ENCODE measurements around the gene FOXR1. TPM values are rescaled to one million over a fixed set of nuclear protein-coding genes. Genes with fewer than 3 reads are reported as not detected.

FOXR1 gene
- polyA plus RNA-seq, 1 donor from 2014 or later = not detected

DNA sequence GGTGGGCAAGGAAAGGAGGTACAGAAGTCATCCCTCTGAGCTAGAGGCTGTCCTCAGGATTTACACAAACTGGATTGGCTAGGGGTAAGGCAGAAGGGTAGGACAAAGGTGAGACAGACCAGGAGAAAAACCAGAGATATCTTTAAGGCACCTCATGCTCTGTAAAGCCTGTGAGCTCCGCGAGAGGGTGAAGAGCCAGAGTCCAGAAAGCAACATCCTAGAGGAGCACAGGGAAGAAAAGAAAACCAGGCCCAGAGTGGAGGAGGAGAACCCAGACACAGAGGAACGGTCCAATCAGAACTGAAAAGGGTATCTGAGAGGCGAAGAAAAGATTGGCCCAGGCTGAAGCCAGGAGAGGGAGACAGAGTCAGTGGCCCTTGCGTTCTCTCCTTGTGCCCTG is 54.0 kb downstream of the FOXR1 start:
- no peak overlapping the region for H3K4me2 ChIP-seq (ENCODE audit: low read length)
- H3K27ac ChIP-seq (ENCODE audit: low read length) = no peak overlapping the region
- no peak overlapping the region for H3K4me3 ChIP-seq (ENCODE audit: low read length)
- no peak overlapping the region for H3K9ac ChIP-seq (ENCODE audit: low read length)
- no peak for TF ChIP-seq SMC3 (conservative IDR thresholded peaks at IDR 0.05; ENCODE audit: poor library complexity)
- TF ChIP-seq TAF1 (IDR thresholded peaks at IDR 0.05; ENCODE audit: low read depth) = no peak
- no peak for TF ChIP-seq POLR2AphosphoS5 (IDR thresholded peaks at IDR 0.05)
- TF ChIP-seq, protein P1, sequence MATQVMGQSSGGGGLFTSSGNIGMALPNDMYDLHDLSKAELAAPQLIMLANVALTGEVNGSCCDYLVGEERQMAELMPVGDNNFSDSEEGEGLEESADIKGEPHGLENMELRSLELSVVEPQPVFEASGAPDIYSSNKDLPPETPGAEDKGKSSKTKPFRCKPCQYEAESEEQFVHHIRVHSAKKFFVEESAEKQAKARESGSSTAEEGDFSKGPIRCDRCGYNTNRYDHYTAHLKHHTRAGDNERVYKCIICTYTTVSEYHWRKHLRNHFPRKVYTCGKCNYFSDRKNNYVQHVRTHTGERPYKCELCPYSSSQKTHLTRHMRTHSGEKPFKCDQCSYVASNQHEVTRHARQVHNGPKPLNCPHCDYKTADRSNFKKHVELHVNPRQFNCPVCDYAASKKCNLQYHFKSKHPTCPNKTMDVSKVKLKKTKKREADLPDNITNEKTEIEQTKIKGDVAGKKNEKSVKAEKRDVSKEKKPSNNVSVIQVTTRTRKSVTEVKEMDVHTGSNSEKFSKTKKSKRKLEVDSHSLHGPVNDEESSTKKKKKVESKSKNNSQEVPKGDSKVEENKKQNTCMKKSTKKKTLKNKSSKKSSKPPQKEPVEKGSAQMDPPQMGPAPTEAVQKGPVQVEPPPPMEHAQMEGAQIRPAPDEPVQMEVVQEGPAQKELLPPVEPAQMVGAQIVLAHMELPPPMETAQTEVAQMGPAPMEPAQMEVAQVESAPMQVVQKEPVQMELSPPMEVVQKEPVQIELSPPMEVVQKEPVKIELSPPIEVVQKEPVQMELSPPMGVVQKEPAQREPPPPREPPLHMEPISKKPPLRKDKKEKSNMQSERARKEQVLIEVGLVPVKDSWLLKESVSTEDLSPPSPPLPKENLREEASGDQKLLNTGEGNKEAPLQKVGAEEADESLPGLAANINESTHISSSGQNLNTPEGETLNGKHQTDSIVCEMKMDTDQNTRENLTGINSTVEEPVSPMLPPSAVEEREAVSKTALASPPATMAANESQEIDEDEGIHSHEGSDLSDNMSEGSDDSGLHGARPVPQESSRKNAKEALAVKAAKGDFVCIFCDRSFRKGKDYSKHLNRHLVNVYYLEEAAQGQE (IDR thresholded peaks at IDR 0.05; ENCODE audit: borderline replicate concordance) = no peak
- TF ChIP-seq, protein P2, sequence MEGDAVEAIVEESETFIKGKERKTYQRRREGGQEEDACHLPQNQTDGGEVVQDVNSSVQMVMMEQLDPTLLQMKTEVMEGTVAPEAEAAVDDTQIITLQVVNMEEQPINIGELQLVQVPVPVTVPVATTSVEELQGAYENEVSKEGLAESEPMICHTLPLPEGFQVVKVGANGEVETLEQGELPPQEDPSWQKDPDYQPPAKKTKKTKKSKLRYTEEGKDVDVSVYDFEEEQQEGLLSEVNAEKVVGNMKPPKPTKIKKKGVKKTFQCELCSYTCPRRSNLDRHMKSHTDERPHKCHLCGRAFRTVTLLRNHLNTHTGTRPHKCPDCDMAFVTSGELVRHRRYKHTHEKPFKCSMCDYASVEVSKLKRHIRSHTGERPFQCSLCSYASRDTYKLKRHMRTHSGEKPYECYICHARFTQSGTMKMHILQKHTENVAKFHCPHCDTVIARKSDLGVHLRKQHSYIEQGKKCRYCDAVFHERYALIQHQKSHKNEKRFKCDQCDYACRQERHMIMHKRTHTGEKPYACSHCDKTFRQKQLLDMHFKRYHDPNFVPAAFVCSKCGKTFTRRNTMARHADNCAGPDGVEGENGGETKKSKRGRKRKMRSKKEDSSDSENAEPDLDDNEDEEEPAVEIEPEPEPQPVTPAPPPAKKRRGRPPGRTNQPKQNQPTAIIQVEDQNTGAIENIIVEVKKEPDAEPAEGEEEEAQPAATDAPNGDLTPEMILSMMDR (IDR thresholded peaks at IDR 0.05; ENCODE audit: poor library complexity, severe bottlenecking) = no peak
- no peak overlapping the region for H2AFZ ChIP-seq (ENCODE audit: low read depth, low read length)
- H3K79me2 ChIP-seq (replicated peaks; ENCODE audit: insufficient read depth, low read length) = peaks cover 19% of the 10 kb centered on the region
- H3F3A ChIP-seq (ENCODE audit: insufficient read depth, low read length, poor library complexity, severe bottlenecking) = no peaks in the 10 kb centered on the region
- no peaks in the 10 kb centered on the region for H4K20me1 ChIP-seq (ENCODE audit: insufficient read depth)
- no peaks in the 10 kb centered on the region for H3K36me3 ChIP-seq (ENCODE audit: insufficient read depth, low read length)
- H3K27me3 ChIP-seq (ENCODE audit: insufficient read depth, low read depth, low read length) = no peaks in the 10 kb centered on the region
- no peaks in the 10 kb centered on the region for H3K9me3 ChIP-seq (ENCODE audit: low read length)
- no peaks in the 10 kb centered on the region for H3K9me2 ChIP-seq (ENCODE audit: insufficient read depth, low read length)

DNA sequence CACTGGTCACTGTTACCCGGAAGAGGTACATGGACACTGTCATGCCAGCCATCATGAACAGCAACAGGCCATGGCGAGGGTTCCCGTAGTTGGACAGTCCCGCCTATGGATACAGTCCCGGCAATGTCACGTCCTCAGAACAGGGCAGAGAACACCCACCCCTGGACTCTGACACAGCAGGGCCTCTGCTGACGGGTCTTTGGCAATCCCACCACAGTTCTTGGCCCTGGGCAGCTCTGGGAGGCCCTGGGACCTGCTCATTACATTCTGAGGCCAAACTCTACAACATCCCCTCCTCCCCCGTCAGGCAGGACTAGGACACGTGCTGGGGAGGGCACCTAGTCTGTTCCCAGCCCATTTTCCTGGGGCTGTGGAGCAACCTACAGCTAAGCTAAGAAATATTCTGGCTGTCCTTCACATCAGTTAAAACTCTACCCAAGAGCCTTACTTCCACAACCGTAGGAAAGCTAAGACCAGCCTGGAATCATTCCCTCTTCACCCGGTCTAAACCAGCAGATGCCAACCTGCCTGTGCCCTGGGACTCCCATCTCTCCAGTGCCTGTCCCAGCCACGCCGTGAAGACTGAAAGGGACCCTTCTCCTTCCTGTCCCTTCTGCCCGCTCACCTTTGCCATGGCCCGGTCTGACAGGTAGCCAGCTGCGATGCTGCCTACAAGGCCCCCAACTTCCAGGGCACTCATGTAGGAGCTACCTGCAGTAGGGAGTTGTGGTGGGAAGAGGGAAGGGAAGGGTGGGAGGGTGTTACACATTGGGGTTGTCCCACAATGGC is 54.6 kb downstream of the FOXR1 start:
- Histone ChIP-seq H3K36me3 (ENCODE audit: insufficient read depth, low read length) (no peaks in the 10 kb centered on the region), H3K9ac (ENCODE audit: low read length) (no peak overlapping the region), H3F3A (ENCODE audit: insufficient read depth, low read length, poor library complexity, severe bottlenecking) (no peaks in the 10 kb centered on the region)

More for the DNA sequence above, 54.6 kb downstream of the FOXR1 start:
- no peaks in the 10 kb centered on the region for H3K9me3 ChIP-seq (ENCODE audit: low read length)
- no peak for TF ChIP-seq SMC3 (conservative IDR thresholded peaks at IDR 0.05; ENCODE audit: poor library complexity)
- no peak for TF ChIP-seq EP300 (conservative IDR thresholded peaks at IDR 0.05; ENCODE audit: poor library complexity, severe bottlenecking)
- no peak for TF ChIP-seq POLR2AphosphoS5 (IDR thresholded peaks at IDR 0.05)
- no peak for TF ChIP-seq TAF1 (IDR thresholded peaks at IDR 0.05; ENCODE audit: low read depth)
- TF ChIP-seq EZH2 (IDR thresholded peaks at IDR 0.05; ENCODE audit: borderline replicate concordance, insufficient read depth, low read length, poor library complexity, severe bottlenecking) = no peak
- TF ChIP-seq, protein P2 (IDR thresholded peaks at IDR 0.05; ENCODE audit: poor library complexity, severe bottlenecking) = no peak
- no peak for TF ChIP-seq RAD21 (conservative IDR thresholded peaks at IDR 0.05)
- TF ChIP-seq, protein P1 (IDR thresholded peaks at IDR 0.05; ENCODE audit: borderline replicate concordance) = no peak
- TF ChIP-seq MXI1 (conservative IDR thresholded peaks at IDR 0.05; ENCODE audit: poor library complexity, severe bottlenecking) = no peak
- no peaks in the 10 kb centered on the region for H3K9me2 ChIP-seq (ENCODE audit: insufficient read depth, low read length)
- H3K27me3 ChIP-seq (ENCODE audit: insufficient read depth, low read depth, low read length) = no peaks in the 10 kb centered on the region
- no peak overlapping the region for H3K4me2 ChIP-seq (ENCODE audit: low read length)
- no peak overlapping the region for H2AFZ ChIP-seq (ENCODE audit: low read depth, low read length)
- H3K4me3 ChIP-seq (ENCODE audit: low read length) = no peak overlapping the region
- H4K20me1 ChIP-seq (ENCODE audit: insufficient read depth) = no peaks in the 10 kb centered on the region
- no peak overlapping the region for H3K27ac ChIP-seq (ENCODE audit: low read length)
- H3K79me2 ChIP-seq (replicated peaks; ENCODE audit: insufficient read depth, low read length) = peaks cover 15% of the 10 kb centered on the region

Data from neural cell (in vitro differentiated cells).